A172 (cell line): ENCODE measurements around the gene AAGAB. TPM values are rescaled to one million over a fixed set of nuclear protein-coding genes. Genes with fewer than 3 reads are reported as not detected.
"Not testable (repeated sequence)": the region's sequence is repeated elsewhere in the genome, so short reads cannot be mapped to it uniquely, and the experiment has no call there.

Experiments used
- DNase-seq: peaks from one replicate; pipeline ENCODE4 v3.0.0-alpha.2; 2015; ENCODE audit warnings: low spot score
- total RNA-seq: library from RNA; depleted of rRNA; stranded (reverse); fragments of >200 nt; shearing (Covaris generic); gene quantifications from 2 replicates; pipeline ENCODE4 v1.2.3, GENCODE V29; 2014; rRNA removed

Gene AAGAB
- total RNA-seq: 64.6 and 78.1 TPM in 2 replicates

- DNase-seq: peak; percentile 90
Observed at GRCh38 chr15:67254238-67255175, at the start of gene AAGAB, which contains the start of gene IQCH. TSS of gene AAGAB (minus strand) at chr15:67254661. CDS start at chr15:67254631, 30 bp downstream. TSS of gene IQCH (plus strand) at chr15:67254786. CDS start at chr15:67254897, 111 bp downstream.

GRCh38 chr15:67303490-67304363, 49.3 kb upstream of the AAGAB start:
- DNase-seq: peak; percentile 61

- DNase-seq: no peak
Observed at GRCh38 chr15:67300266-67301025, 46.0 kb upstream of the AAGAB start.

- DNase-seq: no peak
Observed at GRCh38 chr15:67296684-67297083, 42.2 kb upstream of the AAGAB start.

- DNase-seq: no peak
Observed at GRCh38 chr15:67296188-67296587, 41.7 kb upstream of the AAGAB start.

GRCh38 chr15:67290319-67290718, 35.9 kb upstream of the AAGAB start:
- no peak for DNase-seq

GRCh38 chr15:67286400-67286799, 31.9 kb upstream of the AAGAB start:
- not testable (repeated sequence) for DNase-seq

- not testable (repeated sequence) for DNase-seq
Observed at GRCh38 chr15:67285625-67286024, 31.2 kb upstream of the AAGAB start.

- no peak for DNase-seq
Observed at GRCh38 chr15:67281714-67282113, 27.3 kb upstream of the AAGAB start.

- DNase-seq: no peak
Observed at GRCh38 chr15:67280217-67280616, 25.8 kb upstream of the AAGAB start.

GRCh38 chr15:67276666-67277065, 22.2 kb upstream of the AAGAB start:
- DNase-seq: no peak

- DNase-seq: no peak
Observed at GRCh38 chr15:67274236-67274635, 19.8 kb upstream of the AAGAB start.

GRCh38 chr15:67267951-67268941, 13.8 kb upstream of the AAGAB start:
- DNase-seq: no peak

- no peak for DNase-seq
Observed at GRCh38 chr15:67267440-67267839, 13.0 kb upstream of the AAGAB start.

GRCh38 chr15:67266870-67267269, 12.4 kb upstream of the AAGAB start:
- no peak for DNase-seq

GRCh38 chr15:67259806-67260205, 5.3 kb upstream of the AAGAB start:
- DNase-seq: no peak

- DNase-seq: no peak
Observed at GRCh38 chr15:67259379-67259778, 4.9 kb upstream of the AAGAB start.

- DNase-seq: not testable (repeated sequence)
Observed at GRCh38 chr15:67258412-67258811, 4.0 kb upstream of the AAGAB start.

- DNase-seq: no peak
Observed at GRCh38 chr15:67256051-67256450, 1.6 kb upstream of the AAGAB start.

- no peak for DNase-seq
Observed at GRCh38 chr15:67253549-67254237, 768 bp downstream of the AAGAB start.
